H1 (cell line): Measurements from ENCODE around the gene CD300A. TPM values are rescaled to one million over a fixed set of nuclear protein-coding genes. Genes with fewer than 3 reads are reported as not detected.
A peak's percentile ranks its signal among the peaks of the same experiment; 100 is the strongest.

ENCODE experiments used
- CTCF ChIA-PET: fragments of 300-600 bp; sonication (Branson Sonifier 250); formaldehyde crosslinking; loops from one replicate; lab custom pipeline; 2021; ENCODE audit not compliant: partially characterized antibody; lab: Charles Lee
- POLR2A ChIA-PET: fragments of 300-600 bp; sonication (Branson Sonifier 250); formaldehyde crosslinking; loops from one replicate; lab custom pipeline; 2021; ENCODE audit warnings: inconsistent platforms; ENCODE audit not compliant: partially characterized antibody; lab: Charles Lee
- DNase-seq, 2 experiments: peaks; one replicate each; pipeline versions ENCODE4 v3.0.0 to v3.0.0-alpha.2; 2010 to 2022; ENCODE audit warnings: low spot score in 2 of 2, low read depth in 1 of 2, mixed read lengths in 1 of 2
- FAIRE-seq: peaks from 2 replicates; lab custom pipeline; 2011; peaks lifted over from hg19 to GRCh38; lab: Jason Lieb, UNC
- H2AFZ ChIP-seq: 2 replicates; pipeline ENCODE4 v1.8.1; 2012; ENCODE audit warnings: low read length, inconsistent platforms
- H2AK5ac ChIP-seq: 2 replicates; pipeline ENCODE4 v1.6.1; 2013; ENCODE audit warnings: low read depth, low read length
- H2BK120ac ChIP-seq: replicated peaks from 2 replicates; pipeline ENCODE3; 2013; ENCODE audit warnings: low read depth, low read length, inconsistent platforms
- H2BK12ac ChIP-seq: 2 replicates; pipeline ENCODE4 v1.6.1; 2013; ENCODE audit warnings: low read depth, low read length
- H2BK15ac ChIP-seq: 2 replicates; pipeline ENCODE4 v1.6.1; 2013; ENCODE audit warnings: low read length
- H2BK20ac ChIP-seq: 2 replicates; pipeline ENCODE4 v1.6.1; 2013; ENCODE audit warnings: low read length
- H2BK5ac ChIP-seq: 2 replicates; pipeline ENCODE4 v1.6.1; 2013; ENCODE audit warnings: low read depth, low read length
- H3K14ac ChIP-seq: 2 replicates; pipeline ENCODE4 v1.6.1; 2013; ENCODE audit warnings: inconsistent platforms; ENCODE audit not compliant: insufficient read length
- H3K18ac ChIP-seq: 2 replicates; pipeline ENCODE4 v1.6.1; 2013; ENCODE audit warnings: low read length; ENCODE audit errors: extremely low read depth
- H3K23ac ChIP-seq: 2 replicates; pipeline ENCODE4 v1.6.1; 2013; ENCODE audit warnings: inconsistent platforms; ENCODE audit not compliant: insufficient read length
- H3K23me2 ChIP-seq: 2 replicates; pipeline ENCODE4 v1.6.1; 2013; ENCODE audit warnings: low read depth, low read length
- H3K27ac ChIP-seq: 2 replicates; pipeline ENCODE4 v1.6.1; 2011; ENCODE audit warnings: low read depth, low read length, inconsistent platforms
- H3K27me3 ChIP-seq, 4 experiments: replicated peaks in 1 of 4; 1 replicate in 1 of 4; 2 replicates in 3 of 4; pipeline versions ENCODE4 v1.6.1 to v1.8.1; 2011 to 2013; ENCODE audit warnings: low read length in 3 of 4, mild to moderate bottlenecking in 3 of 4, inconsistent platforms in 2 of 4, mixed read lengths in 2 of 4, moderate library complexity in 1 of 4; ENCODE audit not compliant: control insufficient read depth in 3 of 4, insufficient read depth in 3 of 4; ENCODE audit errors: extremely low read depth in 1 of 4
- H3K36me3 ChIP-seq, 4 experiments: 2 replicates each; pipeline versions ENCODE4 v1.6.1 to v1.8.1; 2011 to 2013; ENCODE audit warnings: mild to moderate bottlenecking in 4 of 4, low read length in 3 of 4, moderate library complexity in 2 of 4, control low read depth in 1 of 4, inconsistent platforms in 1 of 4; ENCODE audit not compliant: insufficient read depth in 4 of 4, control insufficient read depth in 2 of 4
- H3K4ac ChIP-seq: replicated peaks from 2 replicates; pipeline ENCODE3; 2013; ENCODE audit warnings: low read length, low read depth, mixed read lengths, inconsistent platforms; ENCODE audit not compliant: insufficient read length
- H3K4me1 ChIP-seq, 4 experiments: replicated peaks in 1 of 4; 1 replicate in 1 of 4; 2 replicates in 3 of 4; pipeline versions ENCODE4 v1.6.1 to v1.8.1; 2011 to 2013; ENCODE audit warnings: low read length in 3 of 4, inconsistent platforms in 2 of 4, mixed read lengths in 1 of 4; ENCODE audit not compliant: insufficient read depth in 4 of 4, control insufficient read depth in 3 of 4
- H3K4me2 ChIP-seq, 2 experiments: 2 replicates each; pipeline versions ENCODE4 v1.6.1 to v1.8.1; 2011 to 2013; ENCODE audit warnings: low read depth in 2 of 2, low read length in 2 of 2, control low read depth in 1 of 2, inconsistent platforms in 1 of 2, mild to moderate bottlenecking in 1 of 2; ENCODE audit not compliant: insufficient read depth in 1 of 2
- H3K4me3 ChIP-seq, 4 experiments: fragments of 200-600, 300-600 bp in 1 of 4; sonication (generic), shearing (Covaris generic), sonication (Bioruptor Twin) in 1 of 4; 2 replicates each; pipeline versions ENCODE4 v1.5.1 to v1.8.1; 2011 to 2016; ENCODE audit warnings: low read length in 4 of 4, low read depth in 3 of 4, control low read depth in 2 of 4, inconsistent platforms in 2 of 4, mild to moderate bottlenecking in 2 of 4, mixed read lengths in 1 of 4, moderate library complexity in 1 of 4; ENCODE audit not compliant: insufficient read depth in 2 of 4; ENCODE audit errors: extremely low read depth in 1 of 4
- H3K56ac ChIP-seq: replicated peaks from 2 replicates; pipeline ENCODE3; 2013; ENCODE audit warnings: low read depth, mild to moderate bottlenecking, mixed read lengths, low read length, inconsistent platforms; ENCODE audit not compliant: insufficient read length
- H3K79me1 ChIP-seq: 2 replicates; pipeline ENCODE4 v1.6.1; 2013; ENCODE audit warnings: low read depth, low read length, control low read depth
- H3K79me2 ChIP-seq, 2 experiments: 2 replicates each; pipeline versions ENCODE4 v1.6.1 to v1.8.1; 2012 to 2013; ENCODE audit warnings: low read length in 2 of 2, mild to moderate bottlenecking in 2 of 2, inconsistent platforms in 1 of 2; ENCODE audit not compliant: insufficient read depth in 2 of 2, control insufficient read depth in 1 of 2
- H3K9ac ChIP-seq, 4 experiments: replicated peaks in 1 of 4; 1 replicate in 1 of 4; 2 replicates in 3 of 4; pipeline versions ENCODE4 v1.6.1 to v1.8.1; 2011 to 2013; ENCODE audit warnings: low read depth in 3 of 4, low read length in 3 of 4, control low read depth in 2 of 4, mild to moderate bottlenecking in 2 of 4, moderate library complexity in 2 of 4, inconsistent platforms in 1 of 4; ENCODE audit errors: extremely low read depth in 1 of 4
- H3K9me3 ChIP-seq, 2 experiments: 2 replicates each; pipeline versions ENCODE4 v1.6.1 to v1.8.1; 2012 to 2013; ENCODE audit warnings: mild to moderate bottlenecking in 2 of 2, moderate library complexity in 2 of 2, control low read depth in 1 of 2, inconsistent platforms in 1 of 2, low read depth in 1 of 2, low read length in 1 of 2, mixed read lengths in 1 of 2; ENCODE audit not compliant: insufficient read depth in 2 of 2
- H4K20me1 ChIP-seq, 2 experiments: replicated peaks in 1 of 2; 2 replicates each; pipeline versions ENCODE3 to v1.8.1; 2011 to 2013; ENCODE audit warnings: inconsistent platforms in 2 of 2, low read length in 2 of 2, mild to moderate bottlenecking in 1 of 2; ENCODE audit not compliant: insufficient read depth in 2 of 2, control insufficient read depth in 1 of 2
- H4K5ac ChIP-seq: 2 replicates; pipeline ENCODE4 v1.6.1; 2013; ENCODE audit warnings: low read length, low read depth, mixed read lengths, inconsistent platforms; ENCODE audit not compliant: insufficient read length
- H4K8ac ChIP-seq: 2 replicates; pipeline ENCODE4 v1.8.0; 2013; ENCODE audit warnings: mild to moderate bottlenecking, moderate library complexity, low read length, inconsistent platforms; ENCODE audit not compliant: insufficient read depth; ENCODE audit errors: extremely low read depth
- H4K91ac ChIP-seq: replicated peaks from 2 replicates; pipeline ENCODE3; 2013; ENCODE audit warnings: low read length, mixed read lengths, inconsistent platforms; ENCODE audit not compliant: insufficient read length
- ATF2 ChIP-seq: IDR thresholded peaks from 2 replicates; pipeline ENCODE4 v1.6.1; 2012; ENCODE audit warnings: low read length, inconsistent platforms
- BACH1 ChIP-seq: IDR thresholded peaks from 2 replicates; pipeline ENCODE4 v1.6.1; 2012; ENCODE audit warnings: low read length, improper control_type of control experiment
- CTBP2 ChIP-seq: IDR thresholded peaks from 2 replicates; pipeline ENCODE4 v1.7.0; 2011; ENCODE audit warnings: borderline replicate concordance, mild to moderate bottlenecking, moderate library complexity, mixed read lengths, low read length; ENCODE audit not compliant: insufficient read depth, insufficient read length
- GTF2F1 ChIP-seq: IDR thresholded peaks from 2 replicates; pipeline ENCODE4 v1.6.1; 2012; ENCODE audit warnings: low read depth, low read length, improper control_type of control experiment, borderline replicate concordance
- JUN ChIP-seq: IDR thresholded peaks from 2 replicates; pipeline ENCODE4 v1.6.1; 2011; ENCODE audit warnings: low read depth, mild to moderate bottlenecking, improper control_type of control experiment, low read length
- KDM5A ChIP-seq: fragments of 200-600 bp; IDR thresholded peaks from 2 replicates; pipeline ENCODE4 v1.7.1; 2012; ENCODE audit warnings: mild to moderate bottlenecking, low read length, inconsistent platforms, mixed read lengths
- MAFK ChIP-seq: IDR thresholded peaks from 2 replicates; pipeline ENCODE4 v1.6.1; 2012; ENCODE audit warnings: low read depth, mild to moderate bottlenecking, improper control_type of control experiment, low read length
- NANOG ChIP-seq: IDR thresholded peaks from 2 replicates; pipeline ENCODE4 v1.6.1; 2011; ENCODE audit warnings: low read length, low read depth, mild to moderate bottlenecking, inconsistent platforms; ENCODE audit not compliant: insufficient read depth, poor library complexity, severe bottlenecking
- RXRA ChIP-seq: IDR thresholded peaks from 2 replicates; pipeline ENCODE4 v1.6.1; 2011; ENCODE audit warnings: low read depth, mild to moderate bottlenecking, low read length, moderate library complexity; ENCODE audit not compliant: insufficient read depth
- SP1 ChIP-seq: IDR thresholded peaks from 2 replicates; pipeline ENCODE4 v1.6.1; 2011; ENCODE audit warnings: low read depth, low read length
- SP4 ChIP-seq: IDR thresholded peaks from 2 replicates; pipeline ENCODE4 v1.6.1; 2012; ENCODE audit warnings: low read length, inconsistent platforms
- TAF1 ChIP-seq: IDR thresholded peaks from 2 replicates; pipeline ENCODE4 v1.6.1; 2011; ENCODE audit warnings: mild to moderate bottlenecking, low read depth, low read length
- TBP ChIP-seq: IDR thresholded peaks from 2 replicates; pipeline ENCODE4 v1.6.1; 2011; ENCODE audit warnings: low read depth, low read length, improper control_type of control experiment
- WGBS, 2 experiments: shearing (Covaris generic) in 1 of 2; methylation state at CpG; one replicate each; pipeline versions ENCODE4 v1.1.6 to v1.1.7; 2013 to 2015; ENCODE audit warnings: low lambda C conversion rate in 2 of 2, mixed read lengths in 2 of 2, inconsistent platforms in 1 of 2, low coverage in 1 of 2, missing lambda C conversion rate in 1 of 2; ENCODE audit not compliant: insufficient replicate concordance in 2 of 2, insufficient coverage in 1 of 2, insufficient read length in 1 of 2; ENCODE audit errors: extremely low coverage in 1 of 2, missing lambda C conversion rate in 1 of 2; 5-methylcytosine and 5-hydroxymethylcytosine counted together
- polyA plus RNA-seq, 7 experiments: library from polyadenylated mRNA; depleted of rRNA in 3 of 7; stranded (reverse) in 5 of 7; unstranded in 2 of 7; fragments of >200 nt in 5 of 7; fragments of 200-250 nt in 2 of 7; gene quantifications; 1 replicate in 5 of 7; 2 replicates in 1 of 7; 4 replicates in 1 of 7; pipeline versions ENCODE4 v1.2.1 to v1.2.3, GENCODE V29; 2011 to 2013; ENCODE audit warnings: missing spikeins in 2 of 7, mixed read lengths in 2 of 7
- total RNA-seq: library from RNA; stranded (reverse); fragmentation: NEBNext Ultra II Directional; extraction: Animal tissue kit (Norgen Biotek cat#: 25700); gene quantifications from 2 replicates; pipeline ENCODE4 v1.2.1, GENCODE V29; 2021

Gene CD300A
- total and polyA plus RNA-seq, 2 of the 8 experiments (the other 6 are each of a cell fraction or from before 2014, with no cell fraction given), result 0.52 to 1.3 TPM

GRCh38 chr17:74442291-74442669 lies 24.2 kb upstream of the CD300A start:
- 84% methylated on average over 6 of the region's 6 CpGs; no CpG with 5 or more reads in 1 of the 2 experiments for WGBS, 2 experiments
- H2BK12ac ChIP-seq, result no peak overlapping the region
- no peak overlapping the region for H2BK120ac ChIP-seq
- ChIA-PET POLR2A (interaction anchor here (0.6 to 0.9 kb wide), 2 partner anchors 9 to 17 kb away, joined by 3 to 4 read pairs; no protein-coding TSS in a partner anchor), CTCF (interaction anchor here (1.3 to 8.4 kb wide), 4 partner anchors 14 to 73 kb away, joined by 4 to 93 read pairs (median 5); no protein-coding TSS in a partner anchor)
- H3K27ac ChIP-seq, result no peak overlapping the region
- H2AFZ ChIP-seq, result no peak overlapping the region
- H3K18ac ChIP-seq, result no peak overlapping the region; the same call in 1 of the 2 replicates
- no peak for DNase-seq
- H3K4ac ChIP-seq, result no peak overlapping the region
- no peak overlapping the region for H3K9ac ChIP-seq
- H4K5ac ChIP-seq, result no peak overlapping the region
- H3K79me2 ChIP-seq, result no peaks in the 10 kb centered on the region
- H4K8ac ChIP-seq, result no peak overlapping the region
- H2AK5ac ChIP-seq, result no peak overlapping the region
- H2BK5ac ChIP-seq, result no peak overlapping the region
- no peak overlapping the region for H3K23ac ChIP-seq
- no peak overlapping the region; a peak in 1 of 8 replicates for H3K4me3 ChIP-seq
- H3K23me2 ChIP-seq, result no peaks in the 10 kb centered on the region
- H2BK15ac ChIP-seq, result no peak overlapping the region
- peak overlapping the region in 1 of 2 experiments; percentile 6; a peak in 1 of 4 replicates for H3K4me2 ChIP-seq
- H3K79me1 ChIP-seq, result no peaks in the 10 kb centered on the region
- FAIRE-seq, result no peak
- H3K4me1 ChIP-seq, result peaks cover 0 to 25% (median 18%) of the 10 kb centered on the region in 4 experiments; a peak in 6 of 7 replicates
- peaks cover 2 to 10% (median 4%) of the 10 kb centered on the region in 4 experiments; a peak in 7 of 8 replicates for H3K36me3 ChIP-seq
- H3K9me3 ChIP-seq, result no peaks in the 10 kb centered on the region
- no peaks in the 10 kb centered on the region for H3K27me3 ChIP-seq
- H4K91ac ChIP-seq, result no peak overlapping the region
- H3K14ac ChIP-seq, result no peak overlapping the region
- no peak overlapping the region for H3K56ac ChIP-seq
- H2BK20ac ChIP-seq, result no peak overlapping the region
- H4K20me1 ChIP-seq, result peaks cover 0 to 2% of the 10 kb centered on the region in 2 experiments
- TF ChIP-seq JUN (no peak), GTF2F1 (no peak), BACH1 (no peak), CTBP2 (no peak), NANOG (no peak), SP1 (no peak), TBP (no peak), ATF2 (no peak), KDM5A (no peak), TAF1 (no peak), MAFK (no peak), SP4 (no peak), RXRA (no peak)
